ENCODE data around the gene RIPOR2. TPM values are rescaled to one million over a fixed set of nuclear protein-coding genes. Genes with fewer than 3 reads are reported as not detected.

RIPOR2 gene
- total RNA-seq, 2 experiments from 2014 or later: 18.0 to 28.9 TPM

GRCh38 chr6:24968783-24969182 lies 33.0 kb upstream of the RIPOR2 start:
- Histone ChIP-seq H3K4me2 (ENCODE audit: low read length) (no peak overlapping the region), H4K20me1 (ENCODE audit: insufficient read depth, low read length) (no peaks in the 10 kb centered on the region), H3K9me3 (ENCODE audit: low read length) (no peaks in the 10 kb centered on the region), H3K4me3 (ENCODE audit: low read depth, low read length, poor library complexity, severe bottlenecking) (no peak overlapping the region), H2AFZ (ENCODE audit: low read length) (no peak overlapping the region), H3K27ac (ENCODE audit: low read depth, low read length, poor library complexity, severe bottlenecking) (no peak overlapping the region), H3K9me2 (ENCODE audit: insufficient read depth, low read length) (no peaks in the 10 kb centered on the region), H3K79me2 (ENCODE audit: insufficient read depth, low read depth, low read length) (no peaks in the 10 kb centered on the region), H3K36me3 (ENCODE audit: insufficient read depth, low read length) (no peaks in the 10 kb centered on the region), H3K4me1 (ENCODE audit: insufficient read depth, low read length, poor library complexity, severe bottlenecking) (no peaks in the 10 kb centered on the region)
- ChIA-PET CTCF (ENCODE audit: unreplicated experiment) (no interaction called here), POLR2A (interaction anchor here (1.0 kb wide), 1 partner anchor 147 kb away, joined by 4 read pairs; no protein-coding TSS in a partner anchor)
- no peak for DNase-seq (ENCODE audit: low spot score)
- intact Hi-C loops (cut with micrococcal nuclease; ENCODE audit: unreplicated experiment): no loop called here
- BruUV-seq (replicated peaks): no TSS peak
- TF ChIP-seq EZH2phosphoT487 (IDR thresholded peaks at IDR 0.05; ENCODE audit: borderline replicate concordance, low read depth, low read length) (no peak), CTCF (conservative IDR thresholded peaks at IDR 0.05; ENCODE audit: low read length) (no peak)

- Histone ChIP-seq H3K36me3 (ENCODE audit: insufficient read depth, low read length) (no peaks in the 10 kb centered on the region), H3K27ac (ENCODE audit: low read depth, low read length, poor library complexity, severe bottlenecking) (no peak overlapping the region), H4K20me1 (ENCODE audit: insufficient read depth, low read length) (no peaks in the 10 kb centered on the region), H3K4me2 (ENCODE audit: low read length) (no peak overlapping the region), H2AFZ (ENCODE audit: low read length) (no peak overlapping the region), H3K4me3 (ENCODE audit: low read depth, low read length, poor library complexity, severe bottlenecking) (no peak overlapping the region), H3K9me2 (ENCODE audit: insufficient read depth, low read length) (no peaks in the 10 kb centered on the region), H3K79me2 (ENCODE audit: insufficient read depth, low read depth, low read length) (no peaks in the 10 kb centered on the region), H3K9me3 (ENCODE audit: low read length) (no peaks in the 10 kb centered on the region), H3K4me1 (ENCODE audit: insufficient read depth, low read length, poor library complexity, severe bottlenecking) (no peaks in the 10 kb centered on the region)
- BruUV-seq (replicated peaks): no TSS peak
- DNase-seq (ENCODE audit: low spot score): no peak
- intact Hi-C loops (cut with micrococcal nuclease; ENCODE audit: unreplicated experiment): no loop called here
- ChIA-PET POLR2A (interaction anchor here (0.6 to 0.9 kb wide), 5 partner anchors 11 to 390 kb away, joined by 3 to 5 read pairs (median 3); no protein-coding TSS in a partner anchor), CTCF (ENCODE audit: unreplicated experiment) (no interaction called here)
- TF ChIP-seq CTCF (conservative IDR thresholded peaks at IDR 0.05; ENCODE audit: low read length) (no peak), EZH2phosphoT487 (IDR thresholded peaks at IDR 0.05; ENCODE audit: borderline replicate concordance, low read depth, low read length) (no peak)
Measured at GRCh38 chr6:24967211-24967610, 31.5 kb upstream of the RIPOR2 start.

- H4K20me1 ChIP-seq (ENCODE audit: insufficient read depth, low read length): no peaks in the 10 kb centered on the region
- H3K9me3 ChIP-seq (ENCODE audit: low read length): no peaks in the 10 kb centered on the region
- BruUV-seq (replicated peaks): no TSS peak
- no peak overlapping the region for H3K4me2 ChIP-seq (ENCODE audit: low read length)
- POLR2A ChIA-PET: interaction anchor here (0.9 to 1.3 kb wide), 2 partner anchors 10 to 24 kb away, joined by 4 read pairs; no protein-coding TSS in a partner anchor
- H3K4me1 ChIP-seq (ENCODE audit: insufficient read depth, low read length, poor library complexity, severe bottlenecking): no peaks in the 10 kb centered on the region
- no peak overlapping the region for H2AFZ ChIP-seq (ENCODE audit: low read length)
- no peak for DNase-seq (ENCODE audit: low spot score)
- no peak for TF ChIP-seq CTCF (conservative IDR thresholded peaks at IDR 0.05; ENCODE audit: low read length)
- no peak for TF ChIP-seq EZH2phosphoT487 (IDR thresholded peaks at IDR 0.05; ENCODE audit: borderline replicate concordance, low read depth, low read length)
- no peak overlapping the region for H3K27ac ChIP-seq (ENCODE audit: low read depth, low read length, poor library complexity, severe bottlenecking)
- CTCF ChIA-PET (ENCODE audit: unreplicated experiment): no interaction called here
- no peaks in the 10 kb centered on the region for H3K36me3 ChIP-seq (ENCODE audit: insufficient read depth, low read length)
- no peak overlapping the region for H3K4me3 ChIP-seq (ENCODE audit: low read depth, low read length, poor library complexity, severe bottlenecking)
- no peaks in the 10 kb centered on the region for H3K9me2 ChIP-seq (ENCODE audit: insufficient read depth, low read length)
- H3K79me2 ChIP-seq (ENCODE audit: insufficient read depth, low read depth, low read length): no peaks in the 10 kb centered on the region
- intact Hi-C loops (cut with micrococcal nuclease; ENCODE audit: unreplicated experiment): no loop called here
Measured at GRCh38 chr6:24966381-24966780, 30.6 kb upstream of the RIPOR2 start.

Data from OCI-LY7 (cell line).